Measurements from ENCODE around the gene TTC16.

DNA sequence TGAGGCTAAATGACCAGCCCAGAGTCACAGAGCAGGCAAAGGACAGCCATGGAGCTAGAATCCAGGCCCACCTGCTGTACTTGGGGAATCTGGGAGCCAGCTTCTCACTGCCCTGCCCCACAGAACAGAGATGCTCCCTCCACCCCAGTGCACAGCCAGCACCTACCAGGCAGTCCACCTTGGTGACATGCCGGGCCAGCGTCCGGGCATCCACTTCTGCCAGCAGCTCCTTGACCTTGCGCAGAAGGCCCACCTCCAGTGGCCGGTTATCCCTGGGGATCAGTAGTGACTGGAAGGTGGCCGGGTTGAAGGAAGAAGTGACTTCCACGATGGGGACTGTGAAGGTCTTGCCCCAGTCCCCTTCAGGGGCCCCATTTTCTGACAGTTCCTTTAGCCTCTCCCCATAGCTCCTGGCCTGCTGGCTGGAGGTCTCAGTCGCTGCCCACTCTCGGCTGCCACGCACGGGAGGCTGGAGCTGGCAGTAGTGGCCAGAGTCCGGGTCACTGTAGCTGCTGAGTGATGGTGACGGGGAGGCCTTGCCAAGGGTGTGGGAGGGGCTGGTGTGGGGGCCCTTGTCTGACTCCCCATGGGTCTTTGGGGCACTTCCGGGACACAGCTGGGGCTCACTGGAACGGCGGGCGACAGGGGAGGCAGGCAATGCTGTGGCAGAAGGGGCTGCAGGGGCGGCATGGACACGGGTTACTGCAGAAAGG, 28.7 kb downstream of the TTC16 start:
- TF ChIP-seq, protein P1, sequence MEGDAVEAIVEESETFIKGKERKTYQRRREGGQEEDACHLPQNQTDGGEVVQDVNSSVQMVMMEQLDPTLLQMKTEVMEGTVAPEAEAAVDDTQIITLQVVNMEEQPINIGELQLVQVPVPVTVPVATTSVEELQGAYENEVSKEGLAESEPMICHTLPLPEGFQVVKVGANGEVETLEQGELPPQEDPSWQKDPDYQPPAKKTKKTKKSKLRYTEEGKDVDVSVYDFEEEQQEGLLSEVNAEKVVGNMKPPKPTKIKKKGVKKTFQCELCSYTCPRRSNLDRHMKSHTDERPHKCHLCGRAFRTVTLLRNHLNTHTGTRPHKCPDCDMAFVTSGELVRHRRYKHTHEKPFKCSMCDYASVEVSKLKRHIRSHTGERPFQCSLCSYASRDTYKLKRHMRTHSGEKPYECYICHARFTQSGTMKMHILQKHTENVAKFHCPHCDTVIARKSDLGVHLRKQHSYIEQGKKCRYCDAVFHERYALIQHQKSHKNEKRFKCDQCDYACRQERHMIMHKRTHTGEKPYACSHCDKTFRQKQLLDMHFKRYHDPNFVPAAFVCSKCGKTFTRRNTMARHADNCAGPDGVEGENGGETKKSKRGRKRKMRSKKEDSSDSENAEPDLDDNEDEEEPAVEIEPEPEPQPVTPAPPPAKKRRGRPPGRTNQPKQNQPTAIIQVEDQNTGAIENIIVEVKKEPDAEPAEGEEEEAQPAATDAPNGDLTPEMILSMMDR (IDR thresholded peaks at IDR 0.05): no peak
- TF ChIP-seq ETV6 (CRISPR knock-in tag; IDR thresholded peaks at IDR 0.05) (no peak), MXD4 (CRISPR knock-in tag; IDR thresholded peaks at IDR 0.05; ENCODE audit: borderline replicate concordance) (no peak), ZNF219 (CRISPR knock-in tag; IDR thresholded peaks at IDR 0.05; ENCODE audit: borderline replicate concordance) (no peak), FOXK1 (CRISPR knock-in tag; IDR thresholded peaks at IDR 0.05) (no peak), FOXJ3 (CRISPR knock-in tag; IDR thresholded peaks at IDR 0.05; ENCODE audit: borderline replicate concordance) (no peak), ZBTB21 (CRISPR knock-in tag; IDR thresholded peaks at IDR 0.05; ENCODE audit: borderline replicate concordance) (no peak), ZNF121 (CRISPR knock-in tag; IDR thresholded peaks at IDR 0.05) (no peak), RELA (CRISPR knock-in tag; IDR thresholded peaks at IDR 0.05; ENCODE audit: borderline replicate concordance) (no peak), TEAD1 (CRISPR knock-in tag; IDR thresholded peaks at IDR 0.05) (no peak)
- TF ChIP-seq, protein P2, sequence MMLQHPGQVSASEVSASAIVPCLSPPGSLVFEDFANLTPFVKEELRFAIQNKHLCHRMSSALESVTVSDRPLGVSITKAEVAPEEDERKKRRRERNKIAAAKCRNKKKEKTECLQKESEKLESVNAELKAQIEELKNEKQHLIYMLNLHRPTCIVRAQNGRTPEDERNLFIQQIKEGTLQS (CRISPR knock-in tag; conservative IDR thresholded peaks at IDR 0.05): no peak
- TF ChIP-seq, protein P3, sequence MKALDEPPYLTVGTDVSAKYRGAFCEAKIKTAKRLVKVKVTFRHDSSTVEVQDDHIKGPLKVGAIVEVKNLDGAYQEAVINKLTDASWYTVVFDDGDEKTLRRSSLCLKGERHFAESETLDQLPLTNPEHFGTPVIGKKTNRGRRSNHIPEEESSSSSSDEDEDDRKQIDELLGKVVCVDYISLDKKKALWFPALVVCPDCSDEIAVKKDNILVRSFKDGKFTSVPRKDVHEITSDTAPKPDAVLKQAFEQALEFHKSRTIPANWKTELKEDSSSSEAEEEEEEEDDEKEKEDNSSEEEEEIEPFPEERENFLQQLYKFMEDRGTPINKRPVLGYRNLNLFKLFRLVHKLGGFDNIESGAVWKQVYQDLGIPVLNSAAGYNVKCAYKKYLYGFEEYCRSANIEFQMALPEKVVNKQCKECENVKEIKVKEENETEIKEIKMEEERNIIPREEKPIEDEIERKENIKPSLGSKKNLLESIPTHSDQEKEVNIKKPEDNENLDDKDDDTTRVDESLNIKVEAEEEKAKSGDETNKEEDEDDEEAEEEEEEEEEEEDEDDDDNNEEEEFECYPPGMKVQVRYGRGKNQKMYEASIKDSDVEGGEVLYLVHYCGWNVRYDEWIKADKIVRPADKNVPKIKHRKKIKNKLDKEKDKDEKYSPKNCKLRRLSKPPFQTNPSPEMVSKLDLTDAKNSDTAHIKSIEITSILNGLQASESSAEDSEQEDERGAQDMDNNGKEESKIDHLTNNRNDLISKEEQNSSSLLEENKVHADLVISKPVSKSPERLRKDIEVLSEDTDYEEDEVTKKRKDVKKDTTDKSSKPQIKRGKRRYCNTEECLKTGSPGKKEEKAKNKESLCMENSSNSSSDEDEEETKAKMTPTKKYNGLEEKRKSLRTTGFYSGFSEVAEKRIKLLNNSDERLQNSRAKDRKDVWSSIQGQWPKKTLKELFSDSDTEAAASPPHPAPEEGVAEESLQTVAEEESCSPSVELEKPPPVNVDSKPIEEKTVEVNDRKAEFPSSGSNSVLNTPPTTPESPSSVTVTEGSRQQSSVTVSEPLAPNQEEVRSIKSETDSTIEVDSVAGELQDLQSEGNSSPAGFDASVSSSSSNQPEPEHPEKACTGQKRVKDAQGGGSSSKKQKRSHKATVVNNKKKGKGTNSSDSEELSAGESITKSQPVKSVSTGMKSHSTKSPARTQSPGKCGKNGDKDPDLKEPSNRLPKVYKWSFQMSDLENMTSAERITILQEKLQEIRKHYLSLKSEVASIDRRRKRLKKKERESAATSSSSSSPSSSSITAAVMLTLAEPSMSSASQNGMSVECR (CRISPR knock-in tag; IDR thresholded peaks at IDR 0.05; ENCODE audit: borderline replicate concordance): no peak
- TF ChIP-seq, protein P4, sequence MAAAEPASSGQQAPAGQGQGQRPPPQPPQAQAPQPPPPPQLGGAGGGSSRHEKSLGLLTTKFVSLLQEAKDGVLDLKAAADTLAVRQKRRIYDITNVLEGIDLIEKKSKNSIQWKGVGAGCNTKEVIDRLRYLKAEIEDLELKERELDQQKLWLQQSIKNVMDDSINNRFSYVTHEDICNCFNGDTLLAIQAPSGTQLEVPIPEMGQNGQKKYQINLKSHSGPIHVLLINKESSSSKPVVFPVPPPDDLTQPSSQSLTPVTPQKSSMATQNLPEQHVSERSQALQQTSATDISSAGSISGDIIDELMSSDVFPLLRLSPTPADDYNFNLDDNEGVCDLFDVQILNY (CRISPR knock-in tag; IDR thresholded peaks at IDR 0.05): no peak
- TF ChIP-seq, protein P5, sequence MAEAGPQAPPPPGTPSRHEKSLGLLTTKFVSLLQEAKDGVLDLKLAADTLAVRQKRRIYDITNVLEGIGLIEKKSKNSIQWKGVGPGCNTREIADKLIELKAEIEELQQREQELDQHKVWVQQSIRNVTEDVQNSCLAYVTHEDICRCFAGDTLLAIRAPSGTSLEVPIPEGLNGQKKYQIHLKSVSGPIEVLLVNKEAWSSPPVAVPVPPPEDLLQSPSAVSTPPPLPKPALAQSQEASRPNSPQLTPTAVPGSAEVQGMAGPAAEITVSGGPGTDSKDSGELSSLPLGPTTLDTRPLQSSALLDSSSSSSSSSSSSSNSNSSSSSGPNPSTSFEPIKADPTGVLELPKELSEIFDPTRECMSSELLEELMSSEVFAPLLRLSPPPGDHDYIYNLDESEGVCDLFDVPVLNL (CRISPR knock-in tag; IDR thresholded peaks at IDR 0.05; ENCODE audit: borderline replicate concordance, low read depth): no peak
